K562 (cell line): ENCODE measurements around the gene ST3GAL3.

ENCODE experiments used
- NR2C2 ChIP-seq, 2 experiments: fragments of 200-800 bp in 1 of 2; sonication (Bioruptor generic) in 1 of 2; sonication (generic) in 1 of 2; formaldehyde crosslinking in 1 of 2; IDR thresholded peaks; 2 replicates each; pipeline versions ENCODE4 v1.6.1 to v1.8.0; 2016 to 2022; ENCODE audit warnings: mild to moderate bottlenecking in 1 of 2, missing compliant biosample characterization in 1 of 2, missing genetic modification characterization in 1 of 2, missing genetic modification reagents in 1 of 2
- TF ChIP-seq, protein P1 (sequence below): fragments of 250-450 bp; sonication (Bioruptor Pico); IDR thresholded peaks from 2 replicates; pipeline ENCODE4 v1.5.0; 2020; ENCODE audit warnings: mild to moderate bottlenecking, borderline replicate concordance

DNA sequence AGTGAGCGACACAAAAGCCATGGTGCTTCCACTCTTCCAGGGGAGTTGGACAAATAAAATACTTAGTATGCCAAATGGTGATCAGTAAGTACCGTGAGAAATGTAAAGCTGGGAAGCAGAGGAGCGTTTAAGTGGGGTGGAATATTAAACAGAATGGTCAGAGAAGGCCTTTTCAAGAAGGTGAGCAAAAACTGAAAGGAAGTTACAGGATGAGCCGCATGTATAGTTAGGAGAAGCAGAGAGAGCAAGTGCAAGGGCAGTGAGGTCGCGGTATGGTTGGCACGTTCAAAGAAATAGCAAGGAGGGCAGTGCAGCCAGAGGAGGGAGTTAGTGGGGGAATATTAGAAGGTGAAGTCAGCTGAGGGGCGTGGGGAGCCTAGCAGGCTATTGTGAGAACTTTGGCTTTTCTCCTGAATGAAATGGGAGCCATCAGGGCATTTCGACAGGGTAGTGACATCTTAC is 266.7 kb downstream of the ST3GAL3 start:
- no peak for TF ChIP-seq NR2C2 (CRISPR knock-in tag; IDR thresholded peaks at IDR 0.05)
- no peak for TF ChIP-seq NR2C2 (tag; IDR thresholded peaks at IDR 0.05)
- TF ChIP-seq, protein P1, sequence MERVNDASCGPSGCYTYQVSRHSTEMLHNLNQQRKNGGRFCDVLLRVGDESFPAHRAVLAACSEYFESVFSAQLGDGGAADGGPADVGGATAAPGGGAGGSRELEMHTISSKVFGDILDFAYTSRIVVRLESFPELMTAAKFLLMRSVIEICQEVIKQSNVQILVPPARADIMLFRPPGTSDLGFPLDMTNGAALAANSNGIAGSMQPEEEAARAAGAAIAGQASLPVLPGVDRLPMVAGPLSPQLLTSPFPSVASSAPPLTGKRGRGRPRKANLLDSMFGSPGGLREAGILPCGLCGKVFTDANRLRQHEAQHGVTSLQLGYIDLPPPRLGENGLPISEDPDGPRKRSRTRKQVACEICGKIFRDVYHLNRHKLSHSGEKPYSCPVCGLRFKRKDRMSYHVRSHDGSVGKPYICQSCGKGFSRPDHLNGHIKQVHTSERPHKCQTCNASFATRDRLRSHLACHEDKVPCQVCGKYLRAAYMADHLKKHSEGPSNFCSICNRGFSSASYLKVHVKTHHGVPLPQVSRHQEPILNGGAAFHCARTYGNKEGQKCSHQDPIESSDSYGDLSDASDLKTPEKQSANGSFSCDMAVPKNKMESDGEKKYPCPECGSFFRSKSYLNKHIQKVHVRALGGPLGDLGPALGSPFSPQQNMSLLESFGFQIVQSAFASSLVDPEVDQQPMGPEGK (CRISPR knock-in tag) = no peak
